A549 (cell line): ENCODE data around the gene SIPA1L2. TPM values are rescaled to one million over a fixed set of nuclear protein-coding genes. Genes with fewer than 3 reads are reported as not detected.

Experiments
- BHLHE40 ChIP-seq: IDR thresholded peaks from 2 replicates; pipeline ENCODE4 v1.6.1; 2012; ENCODE audit warnings: low read depth, low read length, inconsistent platforms
- polyA plus RNA-seq, 4 experiments: library from polyadenylated mRNA; depleted of rRNA in 3 of 4; stranded (reverse); fragments of >200 nt; fragmentation: RNase III in 1 of 4; extraction: RNeasy Plus Mini Kit Qiagen cat#74134 plus additional on column Dnase treatment in 1 of 4; gene quantifications; 2 replicates in 3 of 4; 3 replicates in 1 of 4; pipeline ENCODE4 v1.2.3, GENCODE V29; 2011 to 2017

SIPA1L2 gene
- polyA plus RNA-seq, 2 of the 4 experiments (the other 2 are of a cell fraction): 6.0 to 16.9 TPM

- TF ChIP-seq BHLHE40: no peak
Measured at GRCh38 chr1:232581932-232582331, 48.0 kb downstream of the SIPA1L2 start (continued).

Other genes with a start within 250 kb of the SIPA1L2 start
- gene MAP10, start 175.3 kb upstream of the SIPA1L2 start, polyA plus RNA-seq (2011; rRNA removed): 2.3 and 2.4 TPM in 2 replicates
- gene MAP10, start 175.3 kb upstream of the SIPA1L2 start, polyA plus RNA-seq (2017; fragmentation: RNase III; extraction: RNeasy Plus Mini Kit Qiagen cat#74134 plus additional on column Dnase treatment): 1.6 to 2.5 TPM (median 2.1 TPM) in 3 replicates